T-helper 9 cell (primary cell): ENCODE data around the gene PANX2.

Experiments
- DNase-seq: peaks from one replicate; pipeline ENCODE4 v3.0.0-alpha.2; 2020

The PANX2 gene

DNA sequence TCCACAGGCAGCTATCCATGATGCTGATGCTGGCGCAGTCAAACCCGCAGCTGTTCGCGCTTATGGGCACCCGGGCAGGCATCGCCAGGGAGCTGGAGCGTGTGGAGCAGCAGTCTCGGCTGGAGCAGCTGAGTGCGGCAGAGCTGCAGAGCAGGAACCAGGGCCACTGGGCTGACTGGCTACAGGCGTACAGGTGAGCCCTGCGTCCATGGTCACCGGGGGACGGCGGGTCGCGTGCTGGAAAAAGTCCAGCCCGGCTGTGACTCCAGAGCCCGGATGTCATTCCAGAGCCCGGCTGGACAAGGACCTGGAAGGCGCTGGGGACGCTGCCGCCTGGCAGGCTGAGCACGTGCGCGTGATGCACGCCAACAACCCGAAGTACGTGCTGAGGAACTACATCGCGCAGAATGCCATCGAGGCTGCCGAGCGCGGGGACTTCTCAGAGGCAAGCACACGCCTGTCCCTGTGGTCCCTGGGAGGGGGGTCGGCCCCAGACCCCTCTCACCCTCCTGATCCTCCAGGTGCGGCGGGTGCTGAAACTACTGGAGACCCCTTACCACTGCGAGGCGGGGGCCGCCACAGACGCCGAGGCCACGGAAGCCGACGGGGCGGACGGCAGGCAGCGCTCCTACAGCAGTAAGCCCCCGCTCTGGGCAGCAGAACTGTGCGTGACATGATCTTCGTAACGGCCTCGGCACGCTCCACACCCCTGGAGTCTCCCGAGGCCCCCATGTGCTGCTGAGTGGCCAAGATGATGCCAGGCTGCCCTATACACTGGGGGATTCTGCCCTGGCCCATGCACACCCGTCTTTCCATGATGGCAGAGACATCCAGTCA lies 46.4 kb downstream of the PANX2 start:
- no peak for DNase-seq

DNA sequence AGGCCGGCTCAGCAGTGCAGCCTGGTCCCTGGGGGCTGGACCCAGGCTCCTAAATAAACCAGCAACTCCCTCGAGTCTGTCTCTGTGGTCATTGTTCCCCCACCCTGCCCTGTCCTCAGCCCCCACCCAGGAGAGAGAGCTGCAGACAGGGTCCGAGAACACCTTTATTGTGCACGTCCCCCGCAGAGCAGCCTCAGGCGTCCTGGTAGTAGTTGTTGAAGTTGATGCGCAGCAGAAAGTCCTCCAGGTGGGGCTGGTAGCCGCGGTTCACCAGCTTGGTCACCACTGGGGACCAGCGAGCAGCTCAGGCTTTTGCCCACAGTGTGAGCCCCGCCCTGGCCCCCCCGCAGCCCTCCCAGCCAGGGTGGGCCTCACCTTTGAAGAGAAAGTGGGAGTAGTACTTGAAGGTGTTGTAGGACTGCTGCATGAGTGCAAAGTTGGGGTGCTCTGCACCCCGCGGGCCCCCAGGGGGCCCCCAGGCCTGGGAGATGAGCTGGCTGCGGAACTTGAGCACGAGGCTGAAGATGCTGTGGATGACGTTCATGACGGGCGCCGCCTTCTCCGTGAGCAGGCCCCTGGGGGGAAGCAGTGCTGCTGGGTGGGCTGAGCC lies 47.1 kb downstream of the PANX2 start:
- DNase-seq, result no peak

DNA sequence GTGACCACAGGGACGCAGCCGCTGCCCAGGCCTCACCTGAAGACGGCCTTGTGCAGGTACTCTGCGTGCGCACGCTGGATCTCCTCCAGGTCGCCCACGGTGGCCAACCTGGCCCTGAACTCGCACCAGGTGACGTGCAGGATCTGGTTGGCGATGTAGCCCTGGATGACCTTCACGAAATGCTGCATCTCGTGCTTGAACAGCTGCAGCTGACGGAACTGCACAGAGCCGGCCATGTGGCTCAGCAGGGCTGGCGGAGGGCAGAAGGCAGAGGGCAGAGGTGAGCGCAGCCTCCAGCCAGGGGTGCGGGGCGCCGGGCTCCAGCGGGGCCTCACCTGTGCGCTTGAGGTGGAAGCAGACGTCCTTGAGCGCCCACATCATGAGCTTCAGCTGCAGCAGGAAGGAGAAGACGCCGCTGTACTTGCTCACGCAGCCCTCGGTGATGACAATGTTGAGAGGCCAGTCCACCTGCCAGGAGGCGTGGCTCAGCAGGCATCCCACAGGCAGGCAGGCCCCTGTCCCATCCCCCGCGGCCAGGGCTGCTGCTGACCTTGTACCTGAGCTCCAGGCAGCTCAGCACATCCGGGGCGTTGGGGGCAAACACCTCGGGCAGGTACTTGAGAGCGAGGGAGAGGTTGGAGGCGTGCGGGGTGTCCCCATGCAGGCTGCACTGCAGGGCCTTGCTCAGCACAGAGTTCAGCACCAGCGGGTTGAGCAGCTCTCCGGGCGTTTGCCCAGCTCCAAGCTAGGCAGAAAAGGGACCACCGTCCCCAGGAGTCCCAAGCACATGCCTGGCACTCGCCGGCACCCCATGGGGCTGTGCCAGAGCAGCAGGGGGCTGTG lies 47.8 kb downstream of the PANX2 start:
- no peak for DNase-seq

DNA sequence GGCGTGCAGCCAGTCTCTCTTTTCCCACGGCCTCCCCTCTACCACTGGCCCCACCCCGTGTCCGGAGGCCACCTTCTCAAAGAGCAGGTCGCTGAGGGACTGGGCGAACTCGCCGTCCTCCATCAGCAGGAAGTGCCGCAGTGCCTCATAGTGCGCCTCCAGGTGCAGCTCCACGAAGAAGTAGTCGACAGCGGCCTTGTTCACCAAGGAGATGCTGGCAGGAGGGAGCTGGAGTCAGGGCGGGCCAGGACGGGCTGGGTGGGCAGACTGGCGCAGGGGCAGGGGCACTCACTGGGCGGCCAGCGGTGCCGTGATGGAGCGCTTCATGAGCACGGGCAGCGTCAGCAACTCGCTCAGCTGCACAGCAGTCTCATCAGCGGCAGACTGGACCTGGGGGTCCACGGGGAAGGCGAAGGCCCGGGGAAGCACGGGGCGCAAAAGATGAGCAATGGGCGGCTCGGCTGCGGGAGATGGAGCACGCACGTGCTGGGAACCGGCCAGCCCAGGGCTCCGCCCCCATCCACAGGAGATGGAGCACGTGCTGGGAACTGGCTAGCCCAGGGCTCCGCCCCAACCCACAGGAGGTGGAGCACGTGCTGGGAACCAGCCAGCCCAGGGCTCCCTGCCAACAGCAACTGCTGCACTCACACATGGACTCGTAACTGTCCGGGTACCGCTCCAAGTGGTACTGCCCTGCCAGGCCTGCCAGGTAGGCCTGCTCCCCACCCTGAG lies 48.6 kb downstream of the PANX2 start:
- DNase-seq, result no peak

DNA sequence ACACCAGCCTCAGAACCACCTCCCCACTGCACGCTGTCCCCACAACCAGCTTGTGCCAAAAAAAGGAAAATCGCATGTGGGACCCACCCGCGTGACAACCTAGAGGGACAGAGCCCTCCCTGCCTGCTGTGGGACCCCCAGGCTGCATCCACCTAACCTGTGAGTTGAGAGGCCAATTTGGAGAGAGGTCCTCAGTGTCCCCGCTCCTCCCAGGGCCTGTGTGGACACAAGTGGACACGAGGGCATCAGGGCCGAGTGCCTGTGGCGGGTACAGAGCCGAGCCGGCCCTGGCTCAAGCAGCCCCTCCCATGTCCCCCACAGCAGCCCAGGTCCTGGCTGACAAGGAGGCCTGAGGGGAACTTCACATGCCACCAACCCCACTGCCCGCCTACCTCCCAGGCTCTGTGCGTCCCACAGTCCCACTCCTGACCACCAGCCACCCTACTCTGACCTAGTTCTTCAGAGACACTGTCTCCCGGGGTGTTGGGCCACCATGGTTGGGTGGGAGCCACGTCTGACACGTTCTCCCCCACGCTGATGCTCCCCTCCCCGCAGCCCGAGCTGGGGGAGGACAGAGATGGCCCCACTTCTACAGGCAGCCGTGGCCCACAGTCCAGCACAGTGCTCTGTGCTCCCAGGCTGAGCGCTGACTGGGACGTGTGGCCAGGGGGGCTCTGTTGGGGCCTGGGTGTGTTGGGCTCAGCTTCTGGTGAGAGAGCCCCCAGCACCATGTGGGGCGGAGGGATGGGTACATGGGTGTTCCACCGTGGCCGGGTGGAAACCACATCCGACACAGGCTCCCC lies 49.5 kb downstream of the PANX2 start:
- no peak for DNase-seq

DNA sequence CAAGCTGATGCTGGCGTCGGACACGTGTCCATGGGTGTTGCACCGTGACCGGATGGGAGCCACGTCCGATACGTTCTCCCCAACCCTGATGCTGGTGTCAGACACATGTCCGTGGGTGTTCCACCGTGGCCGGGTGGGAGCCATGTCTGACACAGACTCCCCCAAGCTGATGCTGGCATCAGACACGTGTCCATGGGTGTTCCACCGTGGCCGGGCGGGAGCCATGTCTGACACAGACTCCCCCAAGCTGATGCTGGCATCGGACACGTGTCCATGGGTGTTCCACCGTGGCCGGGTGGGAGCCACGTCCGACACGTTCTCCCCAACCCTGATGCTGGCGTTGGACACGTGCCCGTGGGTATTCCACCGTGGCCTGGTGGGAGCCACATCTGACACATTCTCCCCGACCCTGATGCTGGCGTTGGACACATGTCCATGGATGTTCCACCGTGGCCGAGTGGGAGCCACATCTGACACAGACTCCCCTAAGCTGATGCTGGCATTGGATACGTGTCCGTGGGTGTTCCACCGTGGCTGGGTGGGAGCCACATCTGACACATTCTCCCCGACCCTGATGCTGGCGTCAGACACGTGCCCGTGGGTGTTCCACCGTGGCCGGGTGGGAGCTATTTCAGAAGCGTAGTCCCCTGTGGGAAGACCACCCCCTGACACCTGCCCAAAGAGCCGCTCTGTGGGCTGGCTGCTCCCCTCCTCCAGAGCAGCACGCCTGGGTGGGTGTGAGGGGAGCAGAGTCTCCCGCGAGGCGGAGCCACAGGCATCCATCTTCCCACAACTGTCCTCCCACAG lies 50.3 kb downstream of the PANX2 start:
- no peak for DNase-seq

DNA sequence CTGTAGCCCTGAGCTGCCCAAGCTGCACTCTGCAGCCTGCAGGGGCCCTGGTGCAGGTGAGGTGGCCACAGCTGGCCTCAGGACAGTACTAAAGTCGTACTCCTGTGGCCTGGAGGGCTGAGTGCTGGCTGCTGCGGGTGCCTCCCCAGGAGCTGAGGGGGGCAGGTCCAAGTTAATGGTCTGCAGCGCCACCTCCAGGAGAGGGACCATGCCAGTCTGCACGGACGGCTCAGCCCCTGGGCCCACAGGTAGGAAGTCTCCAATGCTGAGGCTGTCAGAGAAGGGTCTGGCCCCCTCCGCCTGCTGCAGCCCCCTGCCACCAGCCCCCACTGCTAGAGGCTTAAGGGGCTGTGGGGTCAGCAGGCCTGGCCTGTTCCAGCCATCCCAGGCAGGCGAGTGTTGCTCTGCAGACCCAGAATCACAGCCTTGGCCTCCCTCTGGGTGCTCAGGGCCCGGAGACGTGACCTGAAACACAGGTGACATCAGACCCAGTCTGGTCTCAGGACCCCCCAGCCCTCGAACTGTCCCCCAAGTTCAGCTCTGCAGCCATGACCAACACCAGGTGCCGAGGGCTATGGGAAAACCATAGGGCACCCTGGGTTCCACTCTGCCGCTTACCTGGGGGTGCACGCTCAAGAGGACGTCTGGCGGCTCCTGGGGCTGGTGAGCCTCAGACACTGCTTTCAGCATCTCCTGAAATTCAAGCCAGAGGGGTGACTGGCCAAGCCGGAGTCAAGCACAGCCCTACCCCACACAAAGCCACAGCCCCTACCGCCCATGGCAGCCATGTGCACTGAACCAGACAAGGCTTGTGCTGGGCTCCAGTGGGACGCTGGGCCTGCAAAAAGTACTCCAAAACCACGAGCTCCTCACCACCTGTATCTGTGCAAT lies 51.1 kb downstream of the PANX2 start:
- DNase-seq, result no peak

DNA sequence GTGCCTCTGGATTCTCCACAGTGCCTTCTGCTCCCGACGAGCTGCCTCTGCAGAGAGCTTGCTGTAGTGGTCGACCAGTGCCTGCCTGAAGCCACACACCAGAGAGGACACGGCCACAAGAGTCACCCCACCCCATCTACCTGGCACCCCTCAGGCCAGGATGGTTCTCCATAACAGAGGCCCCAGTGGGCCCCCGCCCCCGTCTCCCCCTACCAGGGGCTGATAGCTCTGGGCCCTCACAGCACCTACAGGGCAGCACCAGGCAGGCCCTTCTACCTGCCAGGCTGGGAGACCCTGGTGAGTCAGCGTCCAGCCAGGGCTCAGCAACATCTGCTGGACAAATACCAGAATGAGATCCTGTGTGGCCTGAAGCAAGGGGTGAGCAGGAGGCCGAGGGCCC lies 52.0 kb downstream of the PANX2 start:
- no peak for DNase-seq

DNA sequence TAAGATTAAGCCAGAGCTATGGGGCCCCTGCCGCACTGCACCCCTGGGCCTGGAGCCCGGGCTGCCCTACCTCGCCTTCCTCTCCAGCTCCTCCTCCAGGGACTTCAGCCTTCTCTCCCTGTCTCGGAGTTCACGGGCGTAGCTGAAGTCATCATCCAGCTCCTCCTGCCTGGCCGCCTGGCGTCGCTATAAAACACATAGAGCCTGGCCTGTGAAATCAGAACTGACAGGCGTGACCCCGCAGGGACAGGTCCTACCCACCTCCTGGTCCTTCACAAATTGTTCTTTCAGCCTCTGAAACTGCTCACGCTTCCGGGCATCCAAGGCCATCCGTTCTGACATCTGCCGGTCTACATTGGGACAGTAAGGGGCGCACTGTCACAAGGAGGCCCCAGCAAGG lies 53.5 kb downstream of the PANX2 start:
- DNase-seq, result no peak

DNA sequence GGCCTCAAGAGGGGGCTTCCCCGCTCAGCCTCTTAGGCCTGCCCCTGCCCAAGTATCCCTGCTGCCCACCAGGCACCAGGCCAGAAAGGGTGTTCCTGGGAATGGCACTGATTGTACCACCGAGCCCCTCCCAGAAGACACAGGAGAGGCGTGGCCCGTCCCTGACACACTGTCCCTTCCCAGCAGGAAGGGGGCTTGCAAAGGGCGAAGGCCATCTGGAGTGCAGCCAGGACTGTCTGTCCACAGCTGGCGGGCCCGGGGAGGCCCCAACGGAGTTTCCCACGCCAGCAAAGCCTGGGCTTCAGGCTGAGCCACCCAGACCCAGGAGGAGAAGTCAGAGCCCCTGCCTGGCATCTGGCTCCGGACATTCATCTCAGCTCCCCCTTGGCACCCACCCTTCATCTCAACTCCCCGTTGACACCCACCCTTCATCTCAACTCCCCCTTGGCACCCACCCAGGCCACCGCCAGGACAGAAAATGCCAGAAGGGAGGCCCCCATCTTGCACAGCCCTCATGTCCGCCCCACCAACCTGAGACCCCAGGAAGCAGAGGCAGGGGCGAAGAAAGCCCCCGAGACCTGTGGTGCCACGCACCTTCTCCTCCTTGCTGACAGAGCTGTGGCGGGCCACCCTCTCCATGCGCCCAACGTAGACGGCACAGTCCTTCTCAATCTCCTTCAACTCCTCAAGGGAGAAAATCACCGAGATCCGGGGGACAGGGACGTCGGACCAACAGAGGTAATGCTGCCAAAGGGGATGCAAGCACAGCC lies 54.9 kb downstream of the PANX2 start:
- no peak for DNase-seq

DNA sequence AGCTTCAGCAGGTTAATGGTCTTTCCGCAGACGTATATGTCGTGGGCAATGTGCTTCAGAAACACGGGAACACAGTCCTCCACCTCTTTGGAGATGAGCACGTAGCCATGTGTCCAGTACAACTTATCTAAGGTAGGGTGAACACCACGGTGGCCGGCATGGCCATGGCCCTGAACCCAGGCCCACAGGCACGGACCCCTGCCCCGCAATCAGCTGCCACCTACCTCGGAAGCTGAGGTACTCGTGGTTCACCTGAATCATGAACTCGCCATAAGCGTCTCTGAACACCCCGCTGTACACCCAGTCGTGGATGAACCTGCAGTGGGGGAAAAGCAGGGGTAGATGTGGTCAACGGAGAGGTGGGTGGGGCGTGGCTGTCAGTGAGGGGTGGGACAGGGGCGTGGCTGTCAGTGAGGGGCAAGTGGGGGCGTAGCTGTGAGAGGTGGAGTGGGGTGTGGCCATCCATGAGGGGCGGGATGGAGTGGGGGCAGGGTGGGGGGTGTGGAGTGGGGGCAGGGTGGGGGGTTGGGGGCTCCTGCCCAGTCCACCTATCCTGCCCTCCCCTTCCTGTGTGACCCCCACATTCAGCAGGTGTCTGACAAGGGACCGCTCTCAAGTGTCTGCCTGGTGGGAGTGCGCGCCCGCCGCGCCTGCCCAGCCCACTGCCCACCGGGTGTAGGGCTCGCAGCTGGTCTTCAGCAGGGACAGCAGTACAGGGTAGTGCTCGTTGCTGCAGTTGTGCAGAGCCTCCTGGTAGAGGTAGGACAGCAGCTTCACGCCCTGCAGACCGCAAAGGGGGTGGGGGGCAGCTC lies 55.7 kb downstream of the PANX2 start:
- DNase-seq, result no peak

DNA sequence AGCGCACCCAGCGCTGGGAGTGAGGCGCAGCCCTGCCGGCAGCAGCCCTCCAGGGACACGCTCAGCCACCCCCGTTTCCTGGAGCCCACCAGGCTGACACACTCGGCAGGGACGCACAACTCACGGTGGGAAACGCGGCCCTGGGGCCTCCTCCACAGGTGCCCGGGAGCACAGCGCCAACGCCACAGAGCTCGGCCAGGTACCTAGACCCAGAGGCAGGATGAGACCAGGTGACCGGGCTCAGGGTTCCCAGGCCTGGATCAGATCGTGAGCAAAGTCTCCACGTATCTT lies 56.3 kb downstream of the PANX2 start:
- DNase-seq, result no peak

DNA sequence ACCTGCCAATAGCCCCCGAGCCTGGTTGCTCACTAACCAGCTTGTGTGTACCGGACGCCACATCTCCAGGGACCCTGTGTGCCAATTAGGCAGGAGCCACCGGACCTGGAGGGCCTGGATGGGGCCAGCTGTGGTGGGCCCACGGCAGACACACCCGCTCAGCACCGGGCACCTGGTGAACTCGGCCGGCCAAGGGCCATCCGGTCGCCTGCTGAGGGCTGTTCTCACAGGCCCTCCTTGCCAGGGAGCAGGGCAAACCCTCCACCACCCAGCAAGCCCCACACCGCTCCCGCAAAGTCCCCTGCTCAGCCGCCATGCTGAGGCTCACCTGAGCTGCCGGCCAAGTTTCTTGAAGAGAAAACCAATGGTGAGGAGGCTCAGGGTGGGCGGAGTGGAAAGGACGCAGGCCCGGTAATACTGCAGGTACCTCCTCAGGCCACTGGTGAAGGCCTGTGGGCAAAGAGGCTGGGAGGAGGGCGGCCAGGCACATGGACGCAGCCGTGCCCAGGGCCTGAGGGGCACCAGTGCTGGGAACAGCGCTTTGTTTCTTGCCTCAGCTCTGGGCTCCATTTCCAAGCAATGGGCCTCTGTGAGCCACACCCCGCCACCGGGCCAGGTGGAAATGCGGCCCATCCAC lies 57.2 kb downstream of the PANX2 start:
- DNase-seq, result no peak

DNA sequence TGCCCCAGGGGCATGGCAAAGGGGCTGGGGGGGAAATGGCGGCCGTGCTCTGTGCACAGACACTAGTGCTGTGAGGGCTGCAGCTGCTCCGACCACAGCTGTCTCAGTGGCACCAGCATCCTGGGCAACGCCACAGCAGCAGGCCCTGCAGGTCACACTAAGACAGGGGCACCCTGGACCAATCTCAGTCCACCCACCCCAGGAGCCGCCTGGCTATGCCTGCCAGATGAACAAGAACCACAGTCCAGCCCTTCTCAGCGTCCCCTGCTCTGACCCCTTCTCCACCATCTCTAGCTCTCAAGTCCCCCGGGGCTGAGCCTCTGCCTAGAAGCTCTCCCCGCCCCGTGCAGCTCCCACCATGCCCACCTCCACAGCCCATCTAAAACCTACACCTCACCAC lies 57.8 kb downstream of the PANX2 start:
- no peak for DNase-seq

DNA sequence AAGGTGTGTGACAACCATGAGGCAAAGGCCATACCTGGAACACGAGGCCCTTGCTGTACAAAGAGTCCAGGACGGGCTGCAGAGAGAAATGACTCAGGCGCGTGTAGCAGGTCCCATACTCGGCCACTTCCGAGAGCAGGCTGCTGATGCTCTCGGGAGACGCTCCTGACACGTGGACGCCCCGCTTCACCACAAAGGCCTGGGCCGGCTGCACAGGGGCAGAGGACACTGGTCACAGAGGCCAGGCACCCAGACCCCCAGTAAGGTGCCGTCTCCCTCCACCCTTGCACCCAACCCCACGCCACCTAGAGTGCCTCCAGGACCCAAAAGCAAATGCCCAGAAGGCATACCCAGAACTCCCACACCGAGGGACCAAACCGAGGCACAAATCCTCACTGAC lies 58.8 kb downstream of the PANX2 start:
- no peak for DNase-seq
